NCI-H82 treated with DMSO at 0.1 percent for 48 hours (cell line): Measurements from ENCODE around the gene MYH10.

Source experiments
- DNase-seq: peaks from one replicate; lab custom pipeline; 2025; ENCODE audit not compliant: unreplicated experiment; lab: John Stamatoyannopoulos, UW

The MYH10 gene

DNA sequence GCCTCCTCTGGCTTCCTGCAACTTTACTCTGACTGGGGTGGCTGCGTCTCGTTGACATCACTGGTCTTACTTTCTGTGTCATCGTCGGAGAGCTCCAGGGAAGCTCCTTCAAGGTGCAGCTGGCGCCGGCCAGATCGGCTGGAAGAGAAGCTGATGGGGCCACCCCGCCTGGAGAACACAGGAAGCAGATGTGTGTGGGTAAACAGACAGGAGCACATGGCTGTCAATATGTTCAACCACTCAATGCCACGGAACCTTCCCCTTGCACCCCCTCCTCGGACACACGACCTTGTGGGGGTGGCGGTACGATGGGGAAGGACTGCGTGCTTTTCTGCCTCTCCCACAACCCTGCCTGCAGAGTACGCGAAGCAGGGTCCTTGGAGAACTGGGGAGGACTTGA is 154.7 kb downstream of the MYH10 start:
- DNase-seq: no peak

- DNase-seq: no peak
Observed at GRCh38 chr17:8475227-8475626, 155.3 kb downstream of the MYH10 start.

DNA sequence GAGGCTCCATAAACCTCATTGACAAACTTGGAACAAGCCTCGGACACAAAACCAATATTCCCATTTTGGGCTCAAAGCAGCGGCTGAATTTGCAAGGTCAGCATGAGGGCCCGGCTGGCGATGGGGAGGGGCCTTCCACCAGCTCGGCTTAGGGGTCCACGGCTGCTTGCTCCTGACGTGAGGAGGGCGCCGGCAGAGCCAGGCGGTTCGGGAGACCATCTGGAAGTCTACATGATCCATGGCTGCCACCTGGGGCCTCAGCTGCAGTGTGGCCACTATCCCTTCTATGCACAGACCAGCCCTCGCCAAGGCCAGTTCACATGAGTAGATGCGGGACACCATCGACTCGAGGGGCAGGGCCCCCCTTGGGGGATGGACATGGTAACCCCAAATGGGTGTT is 155.7 kb downstream of the MYH10 start:
- DNase-seq: no peak

DNA sequence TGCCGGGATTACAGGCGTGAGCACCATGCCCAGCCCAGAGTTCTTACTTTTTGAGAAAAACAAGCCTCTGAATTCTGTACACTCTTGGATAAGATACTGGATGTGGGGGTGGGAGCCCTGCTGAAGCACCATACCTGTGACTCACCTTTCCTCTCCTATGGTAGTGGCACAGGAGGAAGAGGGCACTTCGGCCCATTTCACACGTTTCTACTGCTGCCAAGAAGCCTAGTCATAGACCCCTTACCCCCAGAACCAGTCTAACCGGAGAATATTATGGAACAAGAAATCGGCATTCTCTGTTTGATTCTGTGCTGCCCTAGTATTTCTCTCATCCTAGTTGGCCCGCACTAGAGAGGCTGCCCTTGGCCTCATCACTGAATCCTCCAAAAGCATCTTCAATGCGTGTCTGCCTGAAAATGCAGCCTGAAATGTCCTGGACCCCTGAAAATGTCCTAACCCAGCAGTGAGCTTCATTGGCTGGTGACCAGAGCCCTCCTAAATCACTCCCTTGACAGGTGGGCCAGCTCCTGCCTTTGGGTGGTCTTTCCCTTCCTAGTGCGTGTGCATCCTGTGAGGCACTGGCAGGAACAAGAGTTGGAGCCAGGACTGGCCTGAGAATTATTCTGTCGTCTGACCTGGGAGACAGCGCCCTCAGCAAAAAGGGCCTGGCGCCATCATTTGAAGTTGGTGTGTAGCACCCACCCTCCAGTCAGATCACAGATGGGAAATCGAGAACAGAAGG is 156.9 kb downstream of the MYH10 start:
- DNase-seq: no peak

- DNase-seq: no peak
Observed at GRCh38 chr17:8472663-8473062, 157.9 kb downstream of the MYH10 start.

GRCh38 chr17:8470447-8471047 is 160.0 kb downstream of the MYH10 start:
- no peak for DNase-seq

GRCh38 chr17:8469964-8470363 is 160.6 kb downstream of the MYH10 start:
- no peak for DNase-seq

- DNase-seq: no peak
Observed at GRCh38 chr17:8468980-8469379, 161.5 kb downstream of the MYH10 start.

DNA sequence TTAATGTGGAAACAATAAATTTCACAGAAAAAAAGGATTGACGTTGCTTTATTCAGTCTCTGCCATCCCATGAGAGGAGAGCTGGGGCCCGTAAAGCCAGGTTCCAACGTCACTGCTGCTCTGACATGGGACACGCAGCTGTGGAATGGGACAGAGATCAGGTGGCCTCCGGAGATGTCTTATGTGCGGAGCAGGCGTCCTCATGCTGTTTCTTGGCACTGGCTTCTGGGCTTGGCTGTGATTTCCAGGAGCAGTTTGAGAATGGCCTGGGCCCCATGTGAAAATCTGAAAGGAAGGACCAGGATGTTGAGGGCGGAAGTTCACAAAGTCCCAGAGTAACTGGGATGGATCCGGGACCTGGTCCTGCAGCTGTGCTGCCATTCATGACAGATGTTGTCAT is 162.4 kb downstream of the MYH10 start:
- no peak for DNase-seq

DNA sequence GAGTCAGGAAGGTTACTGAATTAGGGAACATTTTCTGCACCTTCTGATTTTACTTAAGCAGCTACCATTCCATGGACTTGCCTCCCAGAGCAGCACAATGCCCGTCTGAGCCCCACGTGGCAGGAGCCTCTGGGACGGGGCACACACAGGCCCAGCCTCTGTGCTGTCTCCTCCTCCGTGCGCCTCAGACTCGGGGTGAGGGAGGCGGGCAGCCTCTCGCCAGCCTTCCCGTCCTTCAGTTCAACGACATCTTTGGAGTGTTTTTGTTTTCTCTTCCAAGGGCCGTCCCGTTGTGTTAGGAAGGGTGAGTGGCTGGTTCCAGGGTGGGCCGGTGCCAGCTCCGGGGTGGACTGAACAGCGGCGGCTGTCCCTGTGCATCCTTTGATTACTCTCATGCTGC is 163.0 kb downstream of the MYH10 start:
- no peak for DNase-seq

- no peak for DNase-seq
Observed at GRCh38 chr17:8466873-8467272, 163.7 kb downstream of the MYH10 start.

- no peak for DNase-seq
Observed at GRCh38 chr17:8466456-8466855, 164.1 kb downstream of the MYH10 start.

GRCh38 chr17:8465759-8466158 is 164.8 kb downstream of the MYH10 start:
- no peak for DNase-seq

- DNase-seq: no peak
Observed at GRCh38 chr17:8465356-8465755, 165.2 kb downstream of the MYH10 start.

- no peak for DNase-seq
Observed at GRCh38 chr17:8464941-8465340, 165.6 kb downstream of the MYH10 start.

DNA sequence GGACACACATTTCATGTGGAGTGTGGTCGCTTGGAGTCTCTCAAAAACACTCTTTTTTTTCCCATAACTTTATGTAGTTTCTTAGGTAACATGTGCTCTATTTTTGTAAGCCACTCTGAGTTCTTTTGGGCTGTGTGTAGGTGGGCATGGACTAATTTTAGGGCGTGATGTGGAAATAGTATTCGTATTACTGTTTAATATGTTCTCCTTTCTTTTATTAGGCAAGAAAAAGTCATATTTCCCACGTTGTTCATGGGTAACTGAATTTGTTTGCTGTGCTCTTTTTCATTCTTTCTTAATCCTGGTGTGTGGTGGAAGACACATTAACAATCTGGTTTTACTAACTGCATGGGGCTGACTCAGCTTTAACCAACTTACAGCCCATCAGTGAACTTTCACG is 167.4 kb downstream of the MYH10 start:
- DNase-seq: no peak

DNA sequence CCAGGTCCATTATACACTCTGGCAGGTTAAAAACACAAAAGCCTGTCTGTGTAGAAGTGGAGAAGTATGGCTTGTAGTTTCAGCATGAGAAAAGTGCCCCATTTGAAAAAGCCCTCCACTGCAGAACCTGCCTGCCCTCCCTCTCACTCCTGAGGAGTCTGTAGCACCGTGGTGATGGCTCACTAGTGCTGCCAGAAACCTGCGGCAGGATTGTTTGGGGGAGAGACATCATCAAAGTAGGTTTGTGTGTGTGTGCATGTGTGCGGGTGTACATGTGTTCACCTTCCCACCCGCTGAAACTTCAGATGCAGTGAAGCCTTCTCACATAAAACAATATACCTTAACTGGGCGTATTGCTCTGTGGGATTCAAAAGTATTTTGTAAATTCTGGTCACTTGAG is 168.0 kb downstream of the MYH10 start:
- no peak for DNase-seq

DNA sequence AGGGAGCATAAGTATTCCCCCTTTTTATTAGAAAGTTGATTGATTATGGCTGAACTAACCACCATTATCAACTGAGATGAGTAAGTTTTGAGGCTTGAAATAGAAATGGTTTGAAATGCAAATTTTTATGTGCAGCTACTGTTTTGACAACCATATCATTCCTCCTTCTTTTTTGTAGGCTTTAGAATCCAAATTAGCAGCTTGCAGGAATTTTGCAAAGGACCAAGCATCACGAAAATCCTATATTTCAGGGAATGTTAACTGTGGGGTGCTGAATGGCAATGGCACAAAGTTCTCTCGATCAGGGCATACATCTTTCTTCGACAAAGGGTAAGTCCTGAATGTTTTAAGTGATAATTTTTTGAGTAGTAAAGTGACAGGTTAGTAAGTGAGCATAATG is 170.7 kb downstream of the MYH10 start:
- DNase-seq: no peak

DNA sequence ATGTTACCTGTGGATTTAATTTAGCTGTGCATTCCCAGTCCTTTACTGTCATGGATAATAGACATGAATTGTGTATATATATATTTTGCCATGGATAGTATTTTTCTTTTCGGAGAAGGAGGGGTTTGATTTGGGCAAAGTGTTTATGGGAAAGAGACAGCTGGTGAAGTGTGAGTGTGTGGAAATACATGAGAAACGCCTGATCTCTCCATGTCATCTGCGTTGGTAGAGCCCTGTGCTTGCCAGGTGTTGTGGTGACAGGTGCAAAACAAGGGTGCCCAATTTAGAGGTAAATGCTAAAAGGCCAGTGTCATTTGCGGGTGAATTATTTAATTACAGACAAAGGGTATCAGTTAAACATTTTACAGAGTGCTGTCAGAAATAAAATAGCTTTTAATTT is 171.4 kb downstream of the MYH10 start:
- no peak for DNase-seq

GRCh38 chr17:8458128-8458527 is 172.4 kb downstream of the MYH10 start:
- no peak for DNase-seq

- DNase-seq: no peak
Observed at GRCh38 chr17:8455665-8456209, 174.8 kb downstream of the MYH10 start.

DNA sequence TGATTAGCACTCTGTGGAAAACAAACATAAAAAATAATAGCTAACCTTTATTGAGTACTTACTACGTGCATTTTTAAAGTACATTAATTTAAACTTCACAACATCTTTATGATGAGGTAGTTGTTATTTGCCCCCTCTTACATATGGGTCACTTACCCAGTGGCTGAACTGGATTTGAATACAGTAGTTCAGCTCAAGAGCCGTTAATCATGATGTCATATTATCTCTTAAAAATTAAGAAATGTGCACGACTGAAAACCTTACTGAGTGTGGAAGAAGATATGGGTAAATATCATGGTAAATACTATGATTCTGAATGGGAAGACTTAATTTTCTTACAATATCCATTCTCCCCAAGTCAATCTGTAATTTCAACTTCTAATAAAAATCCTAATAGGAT is 177.2 kb downstream of the MYH10 start:
- no peak for DNase-seq
